NCI-H1092 (cell line): Measurements from ENCODE around the gene ME1.
"Not testable (repeated sequence)": the region's sequence is repeated elsewhere in the genome, so short reads cannot be mapped to it uniquely, and the experiment has no call there.

Source experiments
- DNase-seq: peaks from one replicate; lab custom pipeline; 2025; lab: John Stamatoyannopoulos, UW

The ME1 gene

DNA sequence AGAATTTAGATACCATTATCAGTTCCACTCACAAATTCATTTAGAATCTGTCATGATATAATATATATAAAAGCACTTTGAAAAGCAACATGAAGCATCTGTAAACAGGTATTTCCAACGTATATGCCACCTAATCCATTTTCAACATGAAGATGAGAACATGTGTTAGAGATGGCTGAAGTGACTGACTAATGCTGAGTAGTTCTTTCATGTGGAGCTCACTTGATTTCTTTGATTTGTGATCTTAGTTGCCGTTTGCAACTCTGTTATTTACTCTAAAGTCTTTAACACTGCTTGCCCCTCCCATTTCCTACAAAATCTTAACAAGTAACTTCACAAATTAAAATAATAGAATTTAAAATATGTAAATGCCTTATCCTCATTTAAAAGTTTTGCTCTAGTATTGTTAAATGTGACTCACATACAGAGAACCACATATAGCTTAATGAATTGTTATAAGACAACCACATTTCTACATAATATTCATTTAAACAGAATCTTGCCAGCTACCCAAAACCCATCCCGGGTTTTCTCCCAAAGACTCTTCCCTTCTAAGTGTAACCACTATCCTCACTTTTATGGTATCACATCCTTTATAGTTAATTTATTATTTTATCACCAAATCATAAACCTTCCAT is 78.3 kb downstream of the ME1 start:
- no peak for DNase-seq

GRCh38 chr6:83343121-83343520 is 87.7 kb downstream of the ME1 start:
- no peak for DNase-seq

GRCh38 chr6:83341765-83342164 is 89.1 kb downstream of the ME1 start:
- DNase-seq = no peak

DNA sequence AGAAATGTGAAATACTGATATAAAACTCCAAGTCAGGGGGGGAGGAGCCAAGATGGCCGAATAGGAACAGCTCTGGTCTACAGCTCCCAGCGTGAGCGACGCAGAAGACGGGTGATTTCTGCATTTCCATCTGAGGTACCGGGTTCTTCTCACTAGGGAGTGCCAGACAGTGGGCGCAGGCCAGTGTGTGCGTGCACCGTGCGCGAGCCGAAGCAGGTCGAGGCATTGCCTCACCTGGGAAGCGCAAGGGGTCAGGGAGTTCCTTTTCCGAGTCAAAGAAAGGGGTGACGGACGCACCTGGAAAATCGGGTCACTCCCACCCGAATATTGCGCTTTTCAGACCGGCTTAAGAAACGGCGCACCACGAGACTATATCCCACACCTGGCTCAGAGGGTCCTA is 96.9 kb downstream of the ME1 start:
- not testable (repeated sequence) for DNase-seq

DNA sequence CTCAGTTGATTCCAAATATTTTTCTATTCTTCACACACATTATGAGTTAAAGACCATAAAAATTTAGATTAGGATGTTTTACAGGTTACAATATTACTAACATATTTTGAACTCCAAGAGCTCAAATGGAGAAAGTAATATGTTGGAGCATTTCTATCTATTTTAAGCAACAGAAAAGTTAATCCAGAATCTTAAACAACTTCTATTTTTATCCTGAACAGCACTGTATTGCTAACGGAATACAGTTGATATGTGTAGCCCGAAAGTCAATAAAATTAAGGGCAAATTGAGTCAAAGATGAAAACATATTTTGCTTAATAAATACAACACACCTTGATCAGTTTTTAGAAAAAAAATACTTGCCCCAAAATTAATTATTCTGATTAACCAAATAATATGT is 97.4 kb downstream of the ME1 start:
- no peak for DNase-seq

DNA sequence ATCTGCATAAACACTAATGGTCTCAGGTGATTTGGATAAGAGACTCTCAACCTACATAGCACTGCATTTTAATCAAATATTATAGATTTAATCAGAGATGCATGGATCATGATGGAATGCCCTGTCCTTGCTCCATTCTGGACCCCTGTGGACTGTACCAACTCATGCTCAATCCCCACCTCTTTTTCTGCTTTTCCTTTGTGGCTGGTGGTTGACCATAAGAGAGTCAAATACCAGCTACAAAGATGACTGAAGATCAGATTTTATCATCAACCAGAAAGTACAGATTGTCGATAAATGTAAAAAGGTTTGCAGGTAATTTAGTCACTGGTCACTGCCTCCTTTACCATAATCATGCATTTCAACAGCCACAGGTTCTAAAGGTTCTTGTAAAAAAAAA is 116.2 kb downstream of the ME1 start:
- DNase-seq = no peak

DNA sequence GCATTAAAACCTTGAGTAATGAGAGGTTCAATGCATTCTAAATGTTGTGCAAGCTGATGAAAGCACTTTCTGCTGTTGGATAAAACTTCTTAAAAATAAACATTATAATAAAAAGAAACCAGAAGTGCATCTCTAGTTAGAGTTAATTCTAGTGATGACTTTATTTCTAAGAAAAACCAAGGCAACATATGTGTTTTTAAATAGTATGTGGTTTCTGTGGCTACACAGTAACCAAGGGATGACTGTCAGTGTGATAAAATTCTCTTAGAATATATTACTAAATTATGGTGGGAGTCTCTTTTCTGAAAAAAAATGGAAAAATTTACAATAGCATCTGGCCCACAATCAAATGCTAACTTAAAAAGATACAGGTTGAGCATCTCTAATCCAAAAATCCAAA is 117.0 kb downstream of the ME1 start:
- no peak for DNase-seq

DNA sequence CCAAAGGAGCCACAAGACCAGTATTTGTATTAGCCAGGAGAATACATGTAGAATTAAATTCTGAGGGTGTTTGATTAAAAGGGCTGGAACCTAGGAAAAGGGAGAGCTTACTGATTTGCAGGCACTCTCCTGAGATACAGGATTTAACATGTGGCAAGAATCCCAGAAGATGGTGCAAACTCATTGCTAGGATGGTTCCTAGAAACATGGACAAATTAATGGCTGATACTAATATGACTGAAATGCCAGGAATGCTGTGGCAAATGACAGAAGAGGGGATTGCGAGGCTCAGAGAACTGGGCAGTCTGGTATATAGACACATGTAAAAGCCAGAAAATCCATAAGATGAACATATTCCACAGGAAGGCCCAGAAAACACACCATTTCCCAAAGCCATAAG is 119.6 kb downstream of the ME1 start:
- no peak for DNase-seq

DNA sequence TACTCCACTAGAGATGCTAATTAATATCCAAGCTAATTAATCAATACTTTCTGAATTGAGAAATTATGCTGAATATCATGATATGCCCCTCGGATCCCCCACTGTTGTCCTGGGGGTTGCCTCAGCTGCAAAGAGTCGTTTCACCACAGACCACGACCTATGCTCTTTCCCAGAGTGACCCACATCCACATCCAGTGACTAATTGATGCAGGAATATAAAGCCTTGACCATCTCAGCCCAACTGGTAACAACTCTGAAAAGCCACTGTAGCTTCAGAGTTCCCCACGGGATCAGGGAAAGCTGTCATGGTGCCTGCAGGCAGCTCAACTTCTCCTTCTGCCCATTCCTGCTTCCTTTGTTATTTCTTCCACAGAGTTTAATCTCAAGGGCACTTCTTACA is 120.8 kb downstream of the ME1 start:
- no peak for DNase-seq

- no peak for DNase-seq
Measured at GRCh38 chr6:83309344-83309743, 121.5 kb downstream of the ME1 start.

DNA sequence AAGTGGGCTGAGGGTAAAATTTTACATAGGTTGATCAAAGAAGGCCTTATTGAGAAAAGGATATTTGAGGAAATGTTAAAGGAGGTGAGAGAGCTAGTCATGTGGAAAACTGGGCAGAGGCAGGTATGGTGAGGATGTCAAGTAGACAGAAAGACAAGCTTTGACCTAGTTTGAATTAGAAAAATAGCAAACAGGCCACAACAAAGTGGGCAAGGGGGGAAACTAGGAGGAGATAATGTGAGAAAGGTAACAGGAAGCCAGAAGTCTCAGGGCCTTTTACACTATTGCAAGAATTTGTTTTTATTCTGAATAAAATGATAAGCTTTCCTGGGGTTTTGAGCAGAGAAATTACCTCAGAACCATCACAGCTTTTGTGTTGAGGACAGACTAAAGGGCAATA is 122.0 kb downstream of the ME1 start:
- DNase-seq = no peak

- DNase-seq = no peak
Measured at GRCh38 chr6:83307849-83308248, 123.0 kb downstream of the ME1 start.

- DNase-seq = no peak
Measured at GRCh38 chr6:83303426-83303825, 127.4 kb downstream of the ME1 start.

DNA sequence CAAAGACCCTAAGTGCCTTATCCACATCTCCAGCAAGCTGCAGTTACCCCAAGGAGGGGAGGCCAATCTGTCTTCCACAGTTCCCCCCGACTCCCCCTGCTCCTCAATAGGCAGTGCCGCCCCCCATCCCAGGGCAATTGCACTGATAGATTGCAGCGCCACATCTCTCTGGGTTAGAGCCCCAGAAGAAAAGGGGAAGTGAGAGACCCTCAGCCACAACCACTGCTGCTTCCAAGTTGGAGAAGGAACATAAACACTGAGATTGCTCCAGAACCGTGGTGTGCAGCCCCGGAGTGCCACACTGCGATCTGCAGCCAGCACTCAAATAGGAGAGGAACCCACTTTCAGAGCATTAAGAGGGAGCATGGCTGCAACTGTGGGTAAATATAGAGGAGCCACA is 136.2 kb downstream of the ME1 start:
- DNase-seq = no peak

DNA sequence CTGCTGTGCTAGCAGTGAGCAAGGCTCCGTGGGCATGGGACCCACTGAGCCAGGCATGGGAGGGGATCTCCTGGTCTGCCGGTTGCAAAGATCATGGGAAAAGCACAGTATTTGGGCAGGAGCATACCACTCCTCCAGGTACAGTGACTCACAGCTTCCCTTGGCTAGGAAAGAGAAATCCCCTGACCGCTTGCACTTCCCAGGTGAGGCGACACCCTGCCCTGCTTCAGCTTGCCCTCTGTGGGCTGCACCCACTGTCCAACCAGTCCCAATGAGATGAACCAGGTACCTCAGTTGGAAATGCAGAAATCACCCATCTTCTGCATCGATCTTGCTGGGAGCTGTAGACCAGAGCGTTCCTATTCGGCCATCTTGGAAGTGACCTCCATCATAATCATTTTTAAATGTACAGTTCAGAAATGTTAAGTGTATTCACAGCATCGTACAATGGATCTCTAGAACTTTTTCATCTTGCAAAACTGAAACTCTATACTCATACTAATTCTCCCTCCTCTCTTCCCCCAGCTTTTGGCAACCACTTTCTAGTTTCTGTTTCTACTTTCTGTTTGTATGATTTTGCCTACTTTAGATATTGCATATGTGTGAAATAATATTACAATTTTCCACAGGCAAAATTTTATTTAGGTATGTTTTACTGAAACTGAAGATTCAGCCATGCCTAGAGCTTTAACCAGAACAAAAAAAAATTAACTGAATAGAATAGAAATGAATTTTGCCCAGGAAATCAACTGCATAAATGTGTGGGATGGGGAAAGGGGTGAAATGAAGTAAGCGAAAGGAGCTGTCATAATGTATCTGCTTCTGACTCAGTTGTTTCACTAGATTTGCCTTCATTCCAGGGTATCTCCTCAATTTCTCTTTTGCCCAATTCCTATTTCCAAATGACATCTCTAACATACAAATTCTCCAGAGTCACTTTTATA is 137.7 kb downstream of the ME1 start:
- no peak for DNase-seq

GRCh38 chr6:83287298-83287697 is 143.6 kb downstream of the ME1 start:
- not testable (repeated sequence) for DNase-seq

- no peak for DNase-seq
Measured at GRCh38 chr6:83285917-83286316, 144.9 kb downstream of the ME1 start.

DNA sequence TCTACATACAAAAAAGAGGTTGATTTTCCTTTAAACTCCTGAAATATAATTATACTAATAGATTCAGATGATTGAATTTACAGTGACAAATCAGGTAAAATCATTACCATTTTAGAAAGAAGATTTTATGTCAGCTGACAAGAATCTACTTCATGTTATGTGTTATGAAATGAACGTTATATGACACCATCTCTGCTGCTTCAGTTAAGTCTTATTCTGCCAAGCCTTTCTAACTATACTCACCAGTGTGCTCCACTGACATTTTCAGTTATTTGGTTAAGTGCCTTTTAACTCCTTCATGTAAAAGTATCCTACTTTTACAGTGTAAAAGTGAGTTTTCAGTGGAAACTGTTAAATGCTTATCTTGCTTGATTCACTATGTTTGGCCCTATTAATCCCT is 157.3 kb downstream of the ME1 start:
- no peak for DNase-seq

DNA sequence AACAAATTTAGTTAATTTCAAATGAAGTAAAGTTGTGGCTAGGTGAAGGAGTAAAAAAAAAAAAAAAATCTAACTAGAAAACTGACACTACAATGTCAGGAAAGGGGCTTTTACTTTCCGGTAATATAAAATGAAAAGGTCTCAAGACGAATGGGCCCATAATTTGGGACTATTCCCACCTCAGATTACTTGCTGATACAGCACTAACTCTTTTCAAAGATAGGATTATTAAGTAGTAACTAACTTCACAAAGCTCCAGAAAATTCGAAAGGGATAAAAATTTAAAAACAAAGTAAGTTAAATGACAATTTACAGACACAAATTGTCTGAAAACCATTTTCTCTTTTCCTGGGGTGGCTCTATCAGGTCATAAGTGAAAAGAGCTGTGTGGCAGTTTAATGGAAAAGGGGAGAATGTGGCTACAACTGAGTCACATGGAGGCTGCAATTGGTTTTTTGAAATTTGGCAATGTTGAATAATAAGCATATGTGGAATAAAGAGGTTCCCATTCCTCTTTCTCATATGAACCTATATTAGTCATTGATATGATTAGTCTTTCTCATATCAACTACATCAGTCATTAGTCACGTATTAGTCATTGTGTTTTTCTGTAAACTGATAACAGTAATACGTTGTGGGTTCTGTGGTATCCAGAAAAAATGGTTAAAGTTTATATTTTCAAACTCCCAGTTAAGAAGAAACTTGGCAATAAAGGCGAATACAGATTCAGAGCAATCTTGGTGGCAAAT is 159.7 kb downstream of the ME1 start:
- DNase-seq = no peak

DNA sequence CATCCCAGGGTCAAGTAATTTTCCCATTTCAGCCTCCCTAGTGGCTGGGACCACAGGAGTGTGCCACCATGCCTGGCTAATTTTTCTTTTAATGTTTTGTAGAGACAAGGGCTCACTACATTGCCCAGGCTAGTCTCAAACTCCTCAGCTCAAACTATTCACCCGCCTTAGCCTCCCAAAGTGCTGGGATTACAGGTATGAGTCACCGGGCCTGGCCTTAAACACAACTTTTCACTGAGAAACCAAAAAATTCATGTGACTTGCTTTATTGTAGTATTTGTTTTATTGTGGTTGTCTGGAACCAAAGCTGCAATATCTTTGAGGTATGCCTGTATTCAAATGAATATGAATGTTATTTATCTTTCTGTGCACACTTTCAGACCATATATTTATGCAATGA is 165.5 kb downstream of the ME1 start:
- DNase-seq = no peak

DNA sequence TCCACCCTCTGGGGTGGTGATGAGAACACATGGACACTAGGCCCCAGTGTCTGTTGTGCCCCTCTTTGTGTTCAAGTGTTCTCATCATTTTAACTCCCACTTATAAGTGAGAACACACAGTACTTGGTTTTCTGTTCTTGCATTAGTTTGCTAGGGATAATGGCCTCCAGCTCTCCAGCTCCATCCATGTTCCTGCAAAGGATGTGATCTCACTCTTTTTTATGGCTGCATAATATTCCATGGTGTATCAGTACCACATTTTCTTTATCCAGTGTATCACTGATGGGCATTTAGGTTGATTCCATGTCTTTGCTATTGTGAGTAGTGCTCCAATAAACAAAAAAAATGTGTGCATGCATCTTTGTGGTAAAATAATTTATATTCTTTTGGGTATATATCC is 170.3 kb downstream of the ME1 start:
- no peak for DNase-seq

DNA sequence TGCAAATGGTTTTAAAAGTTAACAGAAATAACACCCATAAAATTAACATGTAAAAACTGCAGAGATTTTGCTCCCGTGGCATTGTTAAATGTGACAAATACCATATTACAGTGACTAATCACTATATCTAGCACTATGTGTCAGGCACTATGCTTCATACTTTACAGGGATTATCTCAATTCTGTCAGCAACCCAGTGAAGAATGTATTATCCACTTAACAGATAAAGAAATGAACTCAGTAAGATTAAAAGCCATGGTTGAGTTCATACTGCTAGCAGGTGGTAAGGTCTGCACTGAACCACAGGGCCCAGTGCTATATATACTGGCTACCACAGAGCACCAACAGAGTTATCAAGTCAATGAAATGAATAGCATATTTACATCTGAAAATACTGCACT is 172.3 kb downstream of the ME1 start:
- DNase-seq = no peak

DNA sequence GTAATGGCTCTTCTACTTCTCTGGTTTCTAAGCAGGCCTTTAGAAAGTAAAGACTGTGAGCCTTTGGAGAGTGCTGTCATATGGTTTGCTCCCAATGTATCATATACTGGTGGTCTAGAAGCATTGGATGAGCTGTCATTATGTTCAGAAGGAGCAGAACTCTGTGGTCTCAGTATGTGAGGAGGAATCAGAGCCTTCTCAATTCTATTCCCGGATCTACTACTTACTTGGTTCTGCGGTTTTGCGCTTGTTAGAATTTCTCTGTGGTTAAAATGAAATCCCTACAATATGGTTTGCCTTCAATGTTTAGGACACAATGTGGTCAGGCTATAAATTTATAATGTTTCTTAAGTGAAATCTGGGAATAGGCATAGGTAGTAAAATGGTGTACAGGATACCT is 173.1 kb downstream of the ME1 start:
- DNase-seq = no peak
